GM19238 (cell line): ENCODE data around the gene ACSL3.
A peak's percentile ranks its signal among the peaks of the same experiment; 100 is the strongest.

ENCODE experiments used
- DNase-seq: peaks from one replicate; pipeline ENCODE4 v3.0.0; 2011; ENCODE audit warnings: low spot score; ENCODE audit not compliant: insufficient read length

Gene ACSL3

GRCh38 chr2:222878877-222879603 lies 18.2 kb downstream of the ACSL3 start:
- DNase-seq, result no peak

- DNase-seq, result no peak
Measured at GRCh38 chr2:222879604-222879933, 18.7 kb downstream of the ACSL3 start.

- DNase-seq, result no peak
Measured at GRCh38 chr2:222882484-222882928, 21.7 kb downstream of the ACSL3 start.

- DNase-seq, result no peak
Measured at GRCh38 chr2:222883420-222883819, 22.6 kb downstream of the ACSL3 start.

- no peak for DNase-seq
Measured at GRCh38 chr2:222884114-222884771, 23.4 kb downstream of the ACSL3 start.

- no peak for DNase-seq
Measured at GRCh38 chr2:222884805-222885424, 24.1 kb downstream of the ACSL3 start.

GRCh38 chr2:222887124-222887523 lies 26.3 kb downstream of the ACSL3 start:
- DNase-seq, result no peak

- no peak for DNase-seq
Measured at GRCh38 chr2:222888716-222889115, 27.9 kb downstream of the ACSL3 start.

GRCh38 chr2:222891890-222892289 lies 31.1 kb downstream of the ACSL3 start:
- DNase-seq, result no peak

- DNase-seq, result no peak
Measured at GRCh38 chr2:222892321-222892720, 31.5 kb downstream of the ACSL3 start.

- no peak for DNase-seq
Measured at GRCh38 chr2:222892761-222893160, 31.9 kb downstream of the ACSL3 start.

GRCh38 chr2:222893716-222894115 lies 32.9 kb downstream of the ACSL3 start:
- no peak for DNase-seq

- DNase-seq, result no peak
Measured at GRCh38 chr2:222895144-222895543, 34.3 kb downstream of the ACSL3 start.

GRCh38 chr2:222897898-222898297 lies 37.1 kb downstream of the ACSL3 start:
- no peak for DNase-seq

- no peak for DNase-seq
Measured at GRCh38 chr2:222899413-222900181, 38.8 kb downstream of the ACSL3 start.

- DNase-seq, result no peak
Measured at GRCh38 chr2:222900354-222900753, 39.5 kb downstream of the ACSL3 start.

GRCh38 chr2:222902660-222903059 lies 41.8 kb downstream of the ACSL3 start:
- DNase-seq, result no peak

- DNase-seq, result peak; percentile 15
Measured at GRCh38 chr2:222903234-222904220, 42.7 kb downstream of the ACSL3 start.

GRCh38 chr2:222904557-222905258 lies 43.9 kb downstream of the ACSL3 start:
- DNase-seq, result no peak

- DNase-seq, result no peak
Measured at GRCh38 chr2:222907048-222907447, 46.2 kb downstream of the ACSL3 start.
